Keratinocyte (primary cell): Measurements from ENCODE around the gene CDC26. TPM values are rescaled to one million over a fixed set of nuclear protein-coding genes. Genes with fewer than 3 reads are reported as not detected.
A peak's percentile ranks its signal among the peaks of the same experiment; 100 is the strongest.

Source experiments
- DNase-seq: peaks from one replicate; pipeline ENCODE4 v3.0.0-alpha.2; 2011; ENCODE audit warnings: low read depth, missing footprints, low spot score
- FAIRE-seq: peaks from 2 replicates; lab custom pipeline; 2011; peaks lifted over from hg19 to GRCh38; lab: Jason Lieb, UNC
- H2AFZ ChIP-seq: 2 replicates; pipeline ENCODE4 v1.6.0; 2012; ENCODE audit warnings: low read length, control low read depth, inconsistent platforms; ENCODE audit not compliant: control insufficient read depth
- H3K27ac ChIP-seq: 2 replicates; pipeline ENCODE4 v1.5.1; 2011; ENCODE audit warnings: low read length; ENCODE audit not compliant: control insufficient read depth, insufficient read depth
- H3K27me3 ChIP-seq: 3 replicates; pipeline ENCODE4 v1.6.0; 2011; ENCODE audit warnings: low read length; ENCODE audit not compliant: control insufficient read depth, insufficient read depth; ENCODE audit errors: extremely low read depth
- H3K36me3 ChIP-seq, 2 experiments: 2 replicates in 1 of 2; 3 replicates in 1 of 2; pipeline ENCODE4 v1.5.1; 2011; ENCODE audit warnings: low read length in 2 of 2, mild to moderate bottlenecking in 1 of 2; ENCODE audit not compliant: control insufficient read depth in 2 of 2, insufficient read depth in 2 of 2; ENCODE audit errors: extremely low read depth in 1 of 2
- H3K4me1 ChIP-seq: 3 replicates; pipeline ENCODE4 v1.5.1; 2011; ENCODE audit warnings: low read length; ENCODE audit not compliant: control insufficient read depth, insufficient read depth; ENCODE audit errors: extremely low read depth
- H3K4me2 ChIP-seq: 3 replicates; pipeline ENCODE4 v1.6.0; 2011; ENCODE audit warnings: low read depth, low read length; ENCODE audit not compliant: control insufficient read depth, insufficient read depth; ENCODE audit errors: extremely low read depth
- H3K4me3 ChIP-seq, 3 experiments: fragments of 200-600 bp in 1 of 3; sonication (generic) in 1 of 3; 2 replicates in 2 of 3; 3 replicates in 1 of 3; pipeline ENCODE4 v1.5.1; 2011 to 2016; ENCODE audit warnings: low read length in 3 of 3, mild to moderate bottlenecking in 3 of 3, control low read depth in 2 of 3, inconsistent platforms in 1 of 3, low read depth in 1 of 3, mixed read lengths in 1 of 3, mixed run types in 1 of 3, moderate library complexity in 1 of 3; ENCODE audit not compliant: control insufficient read depth in 2 of 3, insufficient read depth in 2 of 3; ENCODE audit errors: extremely low read depth in 1 of 3
- H3K79me2 ChIP-seq: 2 replicates; pipeline ENCODE4 v1.6.0; 2012; ENCODE audit warnings: low read length; ENCODE audit not compliant: control insufficient read depth, insufficient read depth
- H3K9ac ChIP-seq: 3 replicates; pipeline ENCODE4 v1.6.0; 2011; ENCODE audit warnings: low read length; ENCODE audit not compliant: control insufficient read depth, insufficient read depth; ENCODE audit errors: extremely low read depth
- H3K9me1 ChIP-seq: 3 replicates; pipeline ENCODE4 v1.6.0; 2011; ENCODE audit warnings: low read length; ENCODE audit not compliant: control insufficient read depth, insufficient read depth; ENCODE audit errors: extremely low read depth
- H3K9me3 ChIP-seq: 2 replicates; pipeline ENCODE4 v1.5.1; 2012; ENCODE audit warnings: low read depth, low read length; ENCODE audit not compliant: control insufficient read depth
- H4K20me1 ChIP-seq: 3 replicates; pipeline ENCODE4 v1.6.0; 2011; ENCODE audit warnings: low read length; ENCODE audit not compliant: control insufficient read depth, insufficient read depth; ENCODE audit errors: extremely low read depth
- CTCF ChIP-seq, 3 experiments: IDR thresholded peaks in 1 of 3; conservative IDR thresholded peaks in 1 of 3; optimal IDR thresholded peaks in 1 of 3; 2 replicates in 2 of 3; 3 replicates in 1 of 3; pipeline versions ENCODE3 to v1.5.1; 2011; ENCODE audit warnings: low read length in 3 of 3, mild to moderate bottlenecking in 3 of 3, moderate library complexity in 2 of 3, control low read depth in 1 of 3, inconsistent platforms in 1 of 3; ENCODE audit not compliant: insufficient read depth in 2 of 3; ENCODE audit errors: extremely low read depth in 1 of 3
- EZH2 ChIP-seq: IDR thresholded peaks from one replicate; pipeline ENCODE4 v1.6.1; 2012; ENCODE audit warnings: inconsistent platforms, mild to moderate bottlenecking, low read length, moderate library complexity
- dilution Hi-C: fragments of 300-500 bp; cut with MboI; formaldehyde crosslinking; loops from one replicate; pipeline ENCODE4 v1.7.0; 2020; ENCODE audit warnings: low sequenced_read_pairs; ENCODE audit not compliant: extremely low pct_ligation_motif_present
- polyA plus RNA-seq, 5 experiments: library from polyadenylated mRNA; depleted of rRNA in 3 of 5; stranded (reverse) in 3 of 5; stranded (forward) in 1 of 5; unstranded in 1 of 5; fragments of >200 nt; gene quantifications; 1 replicate in 1 of 5; 2 replicates in 3 of 5; 3 replicates in 1 of 5; pipeline versions ENCODE4 v1.2.1 to v1.2.3, GENCODE V29; 2011 to 2012; ENCODE audit warnings: missing spikeins in 2 of 5, low read depth in 1 of 5, low replicate concordance in 1 of 5

The CDC26 gene
- polyA plus RNA-seq, 1 donor (not counting 4 experiments of a cell fraction or from before 2014, with no cell fraction given): 56.8 TPM

GRCh38 chr9:113221003-113221799, 54.2 kb downstream of the CDC26 start, which contains the start of the genes FKBP15 and SLC31A1:
Gene FKBP15, minus strand, starts transcription at chr9:113221277. Its CDS starts 34 bp downstream, at chr9:113221243.
Gene SLC31A1, plus strand, starts transcription at chr9:113221544. Its CDS starts 34,605 bp downstream, at chr9:113256149.
- H3K4me3 ChIP-seq: peak within 1 kb of the TSS; percentile 78 to 86 (median 85)
- peak within 1 kb of the TSS; percentile 99 for H2AFZ ChIP-seq
- peaks cover 70% of the 10 kb centered on the region for H3K79me2 ChIP-seq
- peak; percentile 87 for DNase-seq
- H3K9me3 ChIP-seq: no peaks in the 10 kb centered on the region
- peak; percentile 55 for FAIRE-seq
- H3K9ac ChIP-seq: peak within 1 kb of the TSS; percentile 94
- dilution Hi-C loops: no loop called here
- no peak for TF ChIP-seq EZH2
- TF ChIP-seq CTCF (optimal IDR thresholded peaks at IDR 0.05 in 1 of 3, IDR thresholded peaks at IDR 0.05 in 1 of 3, conservative IDR thresholded peaks at IDR 0.05 in 1 of 3; ENCODE audit: extremely low read depth in 1 of 3, insufficient read depth in 2 of 3, low read length in 3 of 3): no peak
- no peaks in the 10 kb centered on the region for H4K20me1 ChIP-seq
- H3K9me1 ChIP-seq: no peaks in the 10 kb centered on the region
- peak within 1 kb of the TSS; percentile 94 for H3K27ac ChIP-seq
- H3K36me3 ChIP-seq: peaks cover 0 to 8% of the 10 kb centered on the region in 2 experiments
- H3K27me3 ChIP-seq: no peaks in the 10 kb centered on the region
- H3K4me1 ChIP-seq: peaks cover 30% of the 10 kb centered on the region
- H3K4me2 ChIP-seq: peak within 1 kb of the TSS; percentile 95

- Histone ChIP-seq H3K27ac (peak overlapping the region; percentile 94), H3K9me3 (no peaks in the 10 kb centered on the region), H3K79me2 (peaks cover 73% of the 10 kb centered on the region), H2AFZ (peak overlapping the region; percentile 99), H3K27me3 (no peaks in the 10 kb centered on the region), H3K9me1 (no peaks in the 10 kb centered on the region), H4K20me1 (no peaks in the 10 kb centered on the region), H3K9ac (peak overlapping the region; percentile 94), H3K4me2 (peak overlapping the region; percentile 95), H3K4me3 (peak overlapping the region; percentile 78 to 86 (median 84)), H3K36me3 (peaks cover 0 to 8% of the 10 kb centered on the region in 2 experiments), H3K4me1 (peaks cover 30% of the 10 kb centered on the region)
- DNase-seq (no peak), FAIRE-seq (no peak)
- TF ChIP-seq EZH2 (no peak), CTCF (optimal IDR thresholded peaks at IDR 0.05 in 1 of 3, IDR thresholded peaks at IDR 0.05 in 1 of 3, conservative IDR thresholded peaks at IDR 0.05 in 1 of 3; ENCODE audit: extremely low read depth in 1 of 3, insufficient read depth in 2 of 3, low read length in 3 of 3) (no peak)
- dilution Hi-C loops: no loop called here
Measured at GRCh38 chr9:113220467-113221002, 54.8 kb downstream of the CDC26 start.
